DOHH2 (cell line): ENCODE measurements around the gene CYP17A1.

Source experiments
- H3F3A ChIP-seq: fragments of 200-600 bp; sonication (generic), shearing (Covaris generic); 2 replicates; pipeline ENCODE4 v1.6.0; 2016; ENCODE audit warnings: antibody characterized with exemption, mild to moderate bottlenecking; ENCODE audit not compliant: control insufficient read depth, insufficient read depth
- H3K27ac ChIP-seq: fragments of 200-600 bp; sonication (generic); 2 replicates; pipeline ENCODE4 v1.5.1; 2014; ENCODE audit warnings: low read depth, mild to moderate bottlenecking, low read length, moderate library complexity
- H3K27me3 ChIP-seq: fragments of 200-600 bp; sonication (generic); 2 replicates; pipeline ENCODE4 v1.6.1; 2014; ENCODE audit warnings: mild to moderate bottlenecking, low read length, mixed read lengths; ENCODE audit not compliant: control insufficient read depth
- H3K36me3 ChIP-seq: fragments of 200-600 bp; sonication (generic); 2 replicates; pipeline ENCODE4 v1.6.1; 2014; ENCODE audit warnings: mild to moderate bottlenecking, low read length, moderate library complexity, mixed read lengths; ENCODE audit not compliant: control insufficient read depth
- H3K4me1 ChIP-seq: fragments of 200-600 bp; sonication (generic); 2 replicates; pipeline ENCODE4 v1.6.1; 2014; ENCODE audit warnings: mild to moderate bottlenecking, low read length, mixed read lengths; ENCODE audit not compliant: control insufficient read depth
- H3K4me2 ChIP-seq: fragments of 200-600 bp; sonication (generic); 2 replicates; pipeline ENCODE4 v1.6.0; 2014; ENCODE audit warnings: mild to moderate bottlenecking, low read length, moderate library complexity
- H3K4me3 ChIP-seq: fragments of 200-600 bp; sonication (generic); 2 replicates; pipeline ENCODE4 v1.5.1; 2014; ENCODE audit warnings: mild to moderate bottlenecking, low read length, mixed read lengths
- H3K79me2 ChIP-seq: fragments of 200-600 bp; sonication (generic); 2 replicates; pipeline ENCODE4 v1.6.1; 2014; ENCODE audit warnings: mild to moderate bottlenecking, low read length, mixed read lengths; ENCODE audit not compliant: control insufficient read depth
- H3K9me2 ChIP-seq: fragments of 200-600 bp; sonication (generic); replicated peaks from 2 replicates; pipeline ENCODE4 v1.6.1; 2014; ENCODE audit warnings: mild to moderate bottlenecking, low read length, mixed read lengths; ENCODE audit not compliant: control insufficient read depth
- H3K9me3 ChIP-seq: fragments of 200-600 bp; sonication (generic); 2 replicates; pipeline ENCODE4 v1.6.1; 2014; ENCODE audit warnings: antibody characterized with exemption, low read length, mixed read lengths; ENCODE audit not compliant: control insufficient read depth, insufficient read depth
- H4K20me1 ChIP-seq: fragments of 200-600 bp; sonication (generic); 2 replicates; pipeline ENCODE4 v1.6.0; 2014; ENCODE audit warnings: low read depth, mild to moderate bottlenecking, antibody characterized with exemption, low read length, moderate library complexity; ENCODE audit not compliant: control insufficient read depth, insufficient read depth
- EZH2phosphoT487 ChIP-seq: fragments of 200-600 bp; sonication (generic); IDR thresholded peaks from 2 replicates; pipeline ENCODE4 v1.6.1; 2017; ENCODE audit warnings: borderline replicate concordance, mild to moderate bottlenecking, antibody characterized with exemption, low read length, moderate library complexity, mixed read lengths
- TF ChIP-seq, protein P1 (sequence below): fragments of 200-600 bp; sonication (generic); IDR thresholded peaks from one replicate; pipeline ENCODE4 v1.5.1; 2014; ENCODE audit warnings: antibody characterized with exemption, mild to moderate bottlenecking, low read depth, low read length; ENCODE audit not compliant: poor library complexity, severe bottlenecking

CYP17A1 gene

DNA sequence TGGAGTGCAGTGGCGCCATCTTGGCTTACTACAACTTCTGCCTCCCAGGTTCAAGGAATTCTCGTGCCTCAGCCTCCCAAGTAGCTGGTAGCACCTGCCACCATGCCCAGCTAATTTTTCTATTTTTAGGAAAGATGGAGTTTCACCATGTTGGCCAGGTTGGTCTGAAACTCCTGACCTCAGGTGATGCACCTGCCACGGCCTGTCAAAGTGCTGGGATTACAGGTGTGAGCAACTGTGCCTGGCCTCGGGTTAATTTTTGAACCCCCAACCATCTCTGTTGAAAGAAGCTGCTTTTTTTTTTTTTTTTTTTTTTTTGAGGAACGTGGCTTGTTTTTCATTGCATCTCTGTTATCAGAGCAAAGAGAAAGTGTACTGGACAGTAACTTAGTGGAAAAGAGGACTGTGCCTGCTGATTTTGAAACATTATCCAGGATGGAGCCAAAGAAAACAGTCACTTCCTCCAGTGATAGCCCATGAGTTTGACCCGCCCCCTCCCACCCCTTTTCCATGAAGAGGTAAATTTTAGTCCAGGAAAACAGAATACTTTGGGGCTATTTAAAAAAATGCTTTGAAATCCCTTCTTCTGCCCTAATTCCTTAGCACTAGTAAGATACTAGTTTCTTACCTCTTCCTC is 55.2 kb downstream of the CYP17A1 start:
- H3K4me2 ChIP-seq = no peak overlapping the region
- TF ChIP-seq, protein P1, sequence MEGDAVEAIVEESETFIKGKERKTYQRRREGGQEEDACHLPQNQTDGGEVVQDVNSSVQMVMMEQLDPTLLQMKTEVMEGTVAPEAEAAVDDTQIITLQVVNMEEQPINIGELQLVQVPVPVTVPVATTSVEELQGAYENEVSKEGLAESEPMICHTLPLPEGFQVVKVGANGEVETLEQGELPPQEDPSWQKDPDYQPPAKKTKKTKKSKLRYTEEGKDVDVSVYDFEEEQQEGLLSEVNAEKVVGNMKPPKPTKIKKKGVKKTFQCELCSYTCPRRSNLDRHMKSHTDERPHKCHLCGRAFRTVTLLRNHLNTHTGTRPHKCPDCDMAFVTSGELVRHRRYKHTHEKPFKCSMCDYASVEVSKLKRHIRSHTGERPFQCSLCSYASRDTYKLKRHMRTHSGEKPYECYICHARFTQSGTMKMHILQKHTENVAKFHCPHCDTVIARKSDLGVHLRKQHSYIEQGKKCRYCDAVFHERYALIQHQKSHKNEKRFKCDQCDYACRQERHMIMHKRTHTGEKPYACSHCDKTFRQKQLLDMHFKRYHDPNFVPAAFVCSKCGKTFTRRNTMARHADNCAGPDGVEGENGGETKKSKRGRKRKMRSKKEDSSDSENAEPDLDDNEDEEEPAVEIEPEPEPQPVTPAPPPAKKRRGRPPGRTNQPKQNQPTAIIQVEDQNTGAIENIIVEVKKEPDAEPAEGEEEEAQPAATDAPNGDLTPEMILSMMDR = no peak
- TF ChIP-seq EZH2phosphoT487 = no peak

DNA sequence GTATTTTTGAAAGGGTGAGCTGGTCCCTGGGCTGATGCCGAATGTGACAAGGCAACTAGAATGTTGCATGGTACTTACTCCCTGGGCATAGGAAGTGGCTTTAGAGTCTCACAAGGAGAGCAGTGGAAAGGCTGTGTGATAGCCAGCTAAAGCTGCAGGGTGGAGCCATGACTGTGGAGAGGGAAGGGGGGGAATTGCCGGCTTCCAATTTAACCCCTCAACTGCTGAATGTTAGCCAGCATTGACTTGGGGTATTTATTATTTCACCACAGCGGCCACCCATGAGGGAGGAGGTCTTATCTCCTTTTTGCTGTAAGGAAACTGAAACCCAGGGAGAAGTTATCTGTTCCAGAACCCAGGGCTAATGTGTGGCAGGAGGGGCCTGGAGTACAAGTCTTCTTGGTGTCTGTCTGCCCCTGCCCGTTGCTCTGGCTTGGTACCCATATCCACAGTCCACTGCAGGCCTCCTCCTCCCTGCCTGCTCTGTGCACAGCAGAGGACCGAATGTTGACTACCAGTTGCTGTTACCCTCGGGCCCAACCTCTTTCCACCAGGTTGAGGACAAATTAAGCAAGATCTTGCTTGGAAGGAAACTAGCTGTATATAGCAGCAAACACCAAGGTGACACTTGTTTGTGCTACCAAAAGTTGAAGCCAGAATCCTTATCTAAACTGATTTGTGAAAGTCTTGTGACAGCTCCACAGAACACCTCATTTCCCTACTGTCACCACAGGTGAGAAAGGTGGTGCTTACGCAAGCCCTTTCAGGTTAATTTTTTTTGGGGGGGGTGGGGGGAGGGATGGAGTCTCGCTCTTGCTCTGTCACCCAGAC is 55.9 kb downstream of the CYP17A1 start:
- H3K36me3 ChIP-seq = no peaks in the 10 kb centered on the region
- H3K27ac ChIP-seq = no peak overlapping the region
- TF ChIP-seq, protein P1 = no peak
- TF ChIP-seq EZH2phosphoT487 = no peak
- no peaks in the 10 kb centered on the region for H3F3A ChIP-seq
- H3K27me3 ChIP-seq = no peaks in the 10 kb centered on the region
- no peaks in the 10 kb centered on the region for H3K9me3 ChIP-seq
- peaks cover 15% of the 10 kb centered on the region for H3K79me2 ChIP-seq
- H3K4me1 ChIP-seq = peaks cover 7% of the 10 kb centered on the region
- no peak overlapping the region for H3K4me3 ChIP-seq
- H3K4me2 ChIP-seq = no peak overlapping the region
- H4K20me1 ChIP-seq = 0 out of 2 replicates have a peak, but pooled peaks cover 7% of the 10 kb centered on the region
- H3K9me2 ChIP-seq = no peaks in the 10 kb centered on the region

More for the DNA sequence above, 55.2 kb downstream of the CYP17A1 start:
- Histone ChIP-seq H3K4me1 (peaks cover 7% of the 10 kb centered on the region), H3K36me3 (no peaks in the 10 kb centered on the region), H3K9me2 (no peaks in the 10 kb centered on the region), H3K4me3 (no peak overlapping the region), H3K9me3 (no peaks in the 10 kb centered on the region), H4K20me1 (peaks cover 8% of the 10 kb centered on the region; the same call in 1 of the 2 replicates), H3K27me3 (no peaks in the 10 kb centered on the region), H3K79me2 (peaks cover 21% of the 10 kb centered on the region), H3K27ac (no peak overlapping the region), H3F3A (no peaks in the 10 kb centered on the region)
